Fibroblast of skin of left biceps (primary cell): ENCODE results near the gene PUS7L.
"Not testable (repeated sequence)": the region's sequence is repeated elsewhere in the genome, so short reads cannot be mapped to it uniquely, and the experiment has no call there.

ENCODE experiments used
- DNase-seq, 2 experiments: peaks; one replicate each; pipeline ENCODE4 v3.0.0-alpha.2; 2013; ENCODE audit warnings: low read depth in 2 of 2

The PUS7L gene

GRCh38 chr12:43749016-43749415 lies 9.6 kb downstream of the PUS7L start:
- no peak for DNase-seq

- DNase-seq: no peak
Measured at GRCh38 chr12:43744826-43745225, 13.8 kb downstream of the PUS7L start.

- peak; percentile 54 to 64 for DNase-seq
Measured at GRCh38 chr12:43742106-43742505, 16.5 kb downstream of the PUS7L start.

- DNase-seq: no peak
Measured at GRCh38 chr12:43740511-43741100, 18.0 kb downstream of the PUS7L start.

- DNase-seq: peak; percentile 43 to 54
Measured at GRCh38 chr12:43737646-43738045, 20.9 kb downstream of the PUS7L start.

- DNase-seq: no peak
Measured at GRCh38 chr12:43736927-43737440, 21.6 kb downstream of the PUS7L start.

- DNase-seq: no peak
Measured at GRCh38 chr12:43733687-43734086, 24.9 kb downstream of the PUS7L start.

GRCh38 chr12:43730283-43730682 lies 28.3 kb downstream of the PUS7L start:
- no peak for DNase-seq

- no peak for DNase-seq
Measured at GRCh38 chr12:43728698-43729097, 29.9 kb downstream of the PUS7L start.

GRCh38 chr12:43728117-43728516 lies 30.5 kb downstream of the PUS7L start:
- DNase-seq: no peak

GRCh38 chr12:43723134-43723533 lies 35.5 kb downstream of the PUS7L start:
- no peak for DNase-seq

- DNase-seq: no peak
Measured at GRCh38 chr12:43722621-43723020, 36.0 kb downstream of the PUS7L start.

GRCh38 chr12:43711348-43711747 lies 47.2 kb downstream of the PUS7L start:
- DNase-seq: no peak

GRCh38 chr12:43703772-43704171 lies 54.8 kb downstream of the PUS7L start:
- not testable (repeated sequence) for DNase-seq

GRCh38 chr12:43701194-43701593 lies 57.4 kb downstream of the PUS7L start:
- DNase-seq: not testable (repeated sequence)

- DNase-seq: no peak
Measured at GRCh38 chr12:43696154-43696553, 62.4 kb downstream of the PUS7L start.

- DNase-seq: no peak
Measured at GRCh38 chr12:43694879-43695278, 63.7 kb downstream of the PUS7L start.

GRCh38 chr12:43692064-43692463 lies 66.5 kb downstream of the PUS7L start:
- no peak for DNase-seq

- DNase-seq: not testable (repeated sequence)
Measured at GRCh38 chr12:43685491-43685890, 73.1 kb downstream of the PUS7L start.

GRCh38 chr12:43676183-43676813 lies 82.3 kb downstream of the PUS7L start:
- DNase-seq: no peak

- DNase-seq: no peak
Measured at GRCh38 chr12:43675048-43675904, 83.3 kb downstream of the PUS7L start.

GRCh38 chr12:43669373-43669772 lies 89.2 kb downstream of the PUS7L start:
- no peak for DNase-seq
